Measurements from ENCODE around the gene NFKB1.

NFKB1 gene

GRCh38 chr4:102647117-102647516 lies 146.0 kb downstream of the NFKB1 start:
- no peak for DNase-seq (ENCODE audit: low spot score)
- no peak for TF ChIP-seq CTCF (IDR thresholded peaks at IDR 0.05; ENCODE audit: borderline replicate concordance, control extremely low read depth, extremely low read depth, insufficient read depth, missing control alignments)
- in situ Hi-C loops (cut with MboI; ENCODE audit: low sequenced_read_pairs, unreplicated experiment), result no loop called here

- DNase-seq (ENCODE audit: low spot score), result no peak
- in situ Hi-C loops (cut with MboI; ENCODE audit: low sequenced_read_pairs, unreplicated experiment), result no loop called here
- TF ChIP-seq CTCF (IDR thresholded peaks at IDR 0.05; ENCODE audit: borderline replicate concordance, control extremely low read depth, extremely low read depth, insufficient read depth, missing control alignments), result no peak
Observed at GRCh38 chr4:102657206-102657605, 156.0 kb downstream of the NFKB1 start.

GRCh38 chr4:102663073-102663472 lies 161.9 kb downstream of the NFKB1 start:
- no peak for TF ChIP-seq CTCF (IDR thresholded peaks at IDR 0.05; ENCODE audit: borderline replicate concordance, control extremely low read depth, extremely low read depth, insufficient read depth, missing control alignments)
- DNase-seq (ENCODE audit: low spot score), result no peak
- in situ Hi-C loops (cut with MboI; ENCODE audit: low sequenced_read_pairs, unreplicated experiment), result no loop called here

- in situ Hi-C loops (cut with MboI; ENCODE audit: low sequenced_read_pairs, unreplicated experiment), result no loop called here
- no peak for DNase-seq (ENCODE audit: low spot score)
- TF ChIP-seq CTCF (IDR thresholded peaks at IDR 0.05; ENCODE audit: borderline replicate concordance, control extremely low read depth, extremely low read depth, insufficient read depth, missing control alignments), result no peak
Observed at GRCh38 chr4:102665527-102665926, 164.4 kb downstream of the NFKB1 start.

Measured in GM13976 (cell line).